ENCODE data around the gene ZC3H13.

Gene ZC3H13

DNA sequence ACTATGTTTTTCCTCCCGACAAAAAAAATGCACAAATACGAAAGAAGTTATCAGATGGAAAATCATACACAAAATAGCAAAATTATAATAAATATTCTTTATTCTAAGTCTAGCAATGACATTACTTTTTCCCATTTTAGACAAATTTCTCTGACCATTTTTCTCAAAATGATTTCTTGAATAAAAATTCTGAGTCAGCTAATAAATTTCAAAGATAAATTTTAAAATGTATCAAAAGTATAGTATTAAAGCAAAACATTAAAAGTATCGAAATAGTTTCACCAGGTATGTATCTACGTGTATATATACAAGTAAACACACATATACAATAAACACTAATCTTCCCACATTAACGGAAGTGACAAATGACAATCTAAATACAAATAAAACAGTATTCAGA is 8.9 kb downstream of the ZC3H13 start:
- H3K36me3 Mint-ChIP-seq = peaks cover 8 to 21% of the 10 kb centered on the region in 2 donors
- ATAC-seq (replicated peaks) (no peak), DNase-seq (no peak)
- H3K4me3 Mint-ChIP-seq = no peak overlapping the region
- H3K9me3 Mint-ChIP-seq = no peaks in the 10 kb centered on the region
- no peaks in the 10 kb centered on the region for H3K27me3 Mint-ChIP-seq
- H3K4me1 Mint-ChIP-seq = peaks cover 0 to 14% of the 10 kb centered on the region in 2 donors
- no peak overlapping the region for H3K27ac Mint-ChIP-seq

DNA sequence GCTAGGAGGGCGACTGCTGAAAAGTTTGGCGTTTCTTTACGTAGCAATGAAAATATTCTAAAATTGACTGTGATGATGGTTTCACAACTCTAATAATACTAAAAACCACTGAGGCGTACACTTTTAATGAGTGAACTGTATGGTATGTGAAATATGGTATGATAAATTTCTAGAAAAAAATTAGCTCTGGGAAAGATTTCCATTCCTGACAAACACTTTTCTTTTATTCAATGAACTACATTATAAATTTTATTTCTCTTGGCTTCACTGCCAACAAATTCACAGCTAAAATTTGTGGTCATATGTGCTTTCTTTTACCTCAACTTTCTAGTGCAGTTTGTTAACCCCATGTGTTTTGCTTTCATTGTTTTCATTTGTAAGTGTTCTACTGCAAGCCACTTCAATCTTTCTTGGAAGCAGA is 11.1 kb downstream of the ZC3H13 start:
- Mint-ChIP-seq H3K4me1 (peaks cover 0 to 13% of the 10 kb centered on the region in 2 donors), H3K4me3 (no peak overlapping the region), H3K9me3 (no peaks in the 10 kb centered on the region), H3K27ac (no peak overlapping the region), H3K27me3 (no peaks in the 10 kb centered on the region), H3K36me3 (peaks cover 17 to 30% of the 10 kb centered on the region in 2 donors)
- no peak for ATAC-seq (replicated peaks)
- no peak for DNase-seq

DNA sequence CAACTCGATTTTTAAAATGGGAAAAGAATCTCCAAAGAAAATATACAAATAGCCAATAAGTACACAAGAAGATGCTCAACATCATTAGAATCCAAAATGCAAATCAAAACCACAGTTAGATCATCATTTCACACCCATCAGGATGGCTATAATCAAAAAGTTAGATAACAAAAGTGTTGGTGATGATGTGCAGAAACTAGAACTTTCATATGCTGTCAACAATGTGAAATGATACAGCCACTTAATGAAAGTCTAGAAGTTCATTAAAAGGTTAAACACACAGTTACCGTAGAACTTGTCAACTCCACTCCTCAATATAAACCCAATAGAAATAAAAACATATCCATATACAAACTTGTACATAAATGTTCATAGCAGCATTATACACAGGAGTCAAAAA is 11.8 kb downstream of the ZC3H13 start:
- Mint-ChIP-seq H3K4me3 (no peak overlapping the region), H3K36me3 (peaks cover 23 to 37% of the 10 kb centered on the region in 2 donors), H3K9me3 (no peaks in the 10 kb centered on the region), H3K27ac (no peak overlapping the region), H3K27me3 (no peaks in the 10 kb centered on the region), H3K4me1 (peaks cover 0 to 13% of the 10 kb centered on the region in 2 donors)
- DNase-seq = no peak
- ATAC-seq (replicated peaks) = no peak

DNA sequence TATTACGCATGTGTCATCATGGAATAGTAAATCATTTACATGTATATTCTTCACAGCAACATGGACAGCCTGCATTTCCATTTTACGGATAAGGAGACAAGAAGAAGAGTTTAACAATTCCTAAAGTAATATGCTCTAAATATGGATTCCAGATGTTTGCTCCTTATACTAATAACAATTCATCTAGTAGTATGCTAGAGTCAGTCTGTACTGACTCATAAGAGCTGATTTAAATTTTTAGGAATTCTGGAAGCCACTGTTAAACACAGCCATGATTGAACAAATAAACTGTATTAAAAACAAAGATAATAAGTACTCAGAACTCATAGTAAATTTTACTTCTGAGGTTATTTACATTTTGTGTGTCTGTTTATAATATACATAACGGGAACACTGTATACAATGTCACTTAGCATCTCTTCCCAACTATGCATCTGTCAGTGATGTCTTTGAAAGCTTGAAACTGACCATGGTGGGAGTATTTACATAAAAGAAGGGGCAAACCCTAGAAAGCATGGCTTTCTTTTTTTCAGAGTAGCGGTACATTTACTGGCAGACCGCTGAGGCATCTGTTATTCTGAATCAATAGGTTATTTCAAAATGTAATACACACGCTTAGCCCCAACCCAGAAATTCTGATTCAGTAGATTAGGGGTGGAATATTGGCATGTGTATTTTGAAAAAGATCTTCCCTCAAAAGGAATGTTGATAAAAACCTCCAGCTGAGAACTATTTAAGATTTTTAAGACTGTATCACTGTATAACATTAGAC is 12.9 kb downstream of the ZC3H13 start:
- Mint-ChIP-seq H3K36me3 (peaks cover 27 to 46% of the 10 kb centered on the region in 2 donors), H3K9me3 (no peaks in the 10 kb centered on the region), H3K27ac (no peak overlapping the region), H3K4me3 (no peak overlapping the region), H3K27me3 (no peaks in the 10 kb centered on the region), H3K4me1 (peaks cover 0 to 13% of the 10 kb centered on the region in 2 donors)
- no peak for ATAC-seq (replicated peaks)
- no peak for DNase-seq

DNA sequence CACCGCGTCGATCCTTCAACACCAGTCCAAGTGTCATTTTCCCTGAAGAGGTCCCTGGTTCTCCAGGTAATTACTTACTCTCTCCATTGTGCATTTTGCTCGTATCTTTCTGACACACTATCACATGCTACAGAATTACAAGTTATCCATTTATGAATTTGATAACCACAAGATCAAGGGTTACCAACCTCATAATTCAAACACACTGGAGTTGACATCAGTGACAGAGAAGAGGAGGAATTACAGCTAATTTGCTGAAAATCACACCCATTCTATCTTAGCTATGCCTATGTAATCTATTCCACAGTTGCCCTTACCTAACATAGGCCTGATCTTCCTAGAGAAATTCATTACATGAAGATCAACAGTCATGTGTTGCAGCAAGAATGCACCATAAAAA is 14.2 kb downstream of the ZC3H13 start:
- Mint-ChIP-seq H3K4me1 (peaks cover 0 to 13% of the 10 kb centered on the region in 2 donors), H3K36me3 (peaks cover 31 to 58% of the 10 kb centered on the region in 2 donors), H3K9me3 (peaks cover 0 to 3% of the 10 kb centered on the region in 2 donors), H3K4me3 (no peak overlapping the region), H3K27me3 (no peaks in the 10 kb centered on the region), H3K27ac (no peak overlapping the region)
- ATAC-seq (replicated peaks) (no peak), DNase-seq (no peak)

DNA sequence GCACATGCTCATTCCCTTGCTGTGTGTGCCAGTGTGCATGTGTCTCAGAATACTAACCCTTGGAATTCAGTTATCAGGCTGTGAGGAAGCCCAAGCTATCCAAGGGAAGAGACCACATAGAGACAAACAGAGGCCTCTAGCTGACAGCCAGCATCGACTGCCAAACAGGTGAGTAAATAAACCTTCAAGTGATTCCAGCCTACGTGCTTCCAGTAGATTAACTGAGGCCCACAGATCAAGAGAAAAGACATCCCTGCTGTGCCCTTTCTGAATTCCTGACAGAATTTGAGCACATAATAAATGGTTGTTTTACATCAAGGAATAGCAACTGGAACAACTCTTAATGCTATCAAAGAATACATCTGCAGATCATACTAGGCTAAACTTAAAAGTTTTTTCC is 17.5 kb downstream of the ZC3H13 start:
- no peak for DNase-seq
- Mint-ChIP-seq H3K27ac (no peak overlapping the region), H3K36me3 (peaks cover 40 to 58% of the 10 kb centered on the region in 2 donors), H3K27me3 (no peaks in the 10 kb centered on the region), H3K4me1 (peaks cover 0 to 5% of the 10 kb centered on the region in 2 donors), H3K4me3 (no peak overlapping the region), H3K9me3 (peaks cover 4 to 7% of the 10 kb centered on the region in 2 donors)
- no peak for ATAC-seq (replicated peaks)

DNA sequence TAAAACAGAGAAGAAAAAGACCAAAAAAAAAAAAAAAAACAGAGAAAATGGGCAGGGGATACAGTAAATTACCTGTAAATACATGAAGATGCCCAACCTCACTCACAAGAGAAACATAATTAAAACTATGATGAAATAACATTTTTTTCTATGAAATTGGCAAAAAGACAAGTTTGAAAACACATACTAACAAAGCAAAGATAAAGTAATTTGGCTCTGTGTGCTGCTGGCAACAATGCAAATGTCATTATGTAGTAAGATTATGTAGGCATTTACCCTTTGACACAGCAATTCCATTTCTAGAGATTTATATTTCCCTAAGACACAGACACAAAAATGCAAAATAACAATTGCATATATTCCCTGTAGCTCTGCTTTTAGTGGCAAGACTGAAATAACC is 20.2 kb downstream of the ZC3H13 start:
- Mint-ChIP-seq H3K36me3 (peaks cover 45 to 65% of the 10 kb centered on the region in 2 donors), H3K4me3 (no peak overlapping the region), H3K4me1 (peaks cover 3 to 5% of the 10 kb centered on the region in 2 donors), H3K9me3 (peaks cover 4 to 9% of the 10 kb centered on the region in 2 donors), H3K27me3 (no peaks in the 10 kb centered on the region), H3K27ac (no peak overlapping the region)
- DNase-seq (no peak), ATAC-seq (replicated peaks) (no peak)

DNA sequence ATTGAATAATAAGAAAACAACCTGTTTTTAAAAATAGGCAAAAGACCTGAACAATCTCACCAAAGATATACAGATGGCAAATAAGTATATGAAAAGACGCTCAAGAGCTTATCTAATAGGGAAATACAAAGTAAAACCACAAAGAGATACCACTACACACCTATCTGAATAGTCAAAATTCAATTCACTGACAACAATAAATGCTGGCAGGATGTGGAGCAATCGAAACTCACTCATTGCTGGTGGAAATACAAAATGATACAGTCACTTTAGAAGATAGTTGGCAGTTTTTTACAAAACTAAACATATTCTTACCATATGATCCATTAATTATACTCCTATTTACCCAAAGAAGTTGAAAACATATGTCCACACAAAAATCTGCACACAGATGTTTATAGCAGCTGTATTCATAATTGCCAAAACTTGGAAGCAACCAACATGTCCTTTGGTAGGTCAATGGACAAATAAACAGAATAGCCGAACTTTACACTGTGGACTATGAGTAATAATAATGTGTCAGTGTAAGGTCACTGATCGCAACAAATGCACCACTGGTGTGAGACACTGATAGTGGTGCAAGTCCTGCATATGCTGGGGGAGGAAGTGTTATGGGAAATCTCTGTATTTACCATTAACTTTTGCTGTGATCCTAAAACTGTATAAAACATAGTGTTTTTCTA is 20.8 kb downstream of the ZC3H13 start:
- Mint-ChIP-seq H3K27me3 (no peaks in the 10 kb centered on the region), H3K9me3 (peaks cover 4 to 9% of the 10 kb centered on the region in 2 donors), H3K36me3 (peaks cover 45 to 65% of the 10 kb centered on the region in 2 donors), H3K4me1 (peaks cover 3 to 5% of the 10 kb centered on the region in 2 donors), H3K27ac (no peak overlapping the region), H3K4me3 (no peak overlapping the region)
- no peak for ATAC-seq (replicated peaks)
- no peak for DNase-seq

DNA sequence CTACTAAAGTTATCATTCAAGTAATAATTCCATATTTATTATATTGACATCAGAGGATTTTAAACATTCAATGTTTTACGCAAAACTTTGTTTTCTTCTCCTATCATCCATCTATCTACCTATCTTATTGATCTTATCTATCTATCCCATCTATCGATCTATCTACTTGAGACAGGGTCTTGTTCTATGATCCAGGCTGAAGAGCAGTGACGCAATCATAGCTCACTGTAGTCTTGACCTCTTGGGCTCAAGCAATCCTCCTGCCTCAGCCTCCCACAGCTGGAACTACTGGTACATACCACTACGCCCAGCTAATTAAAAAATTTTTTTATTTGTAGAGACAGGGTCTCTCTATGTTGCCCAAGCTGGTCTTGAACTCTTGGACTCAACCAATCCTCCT is 27.4 kb downstream of the ZC3H13 start:
- H3K27ac Mint-ChIP-seq = no peak overlapping the region
- peaks cover 3 to 10% of the 10 kb centered on the region in 2 donors for H3K4me1 Mint-ChIP-seq
- H3K27me3 Mint-ChIP-seq = no peaks in the 10 kb centered on the region
- ATAC-seq (replicated peaks) = no peak
- peaks cover 0 to 2% of the 10 kb centered on the region in 2 donors for H3K9me3 Mint-ChIP-seq
- no peak for DNase-seq
- no peak overlapping the region for H3K4me3 Mint-ChIP-seq
- H3K36me3 Mint-ChIP-seq = peaks cover 24 to 40% of the 10 kb centered on the region in 2 donors

DNA sequence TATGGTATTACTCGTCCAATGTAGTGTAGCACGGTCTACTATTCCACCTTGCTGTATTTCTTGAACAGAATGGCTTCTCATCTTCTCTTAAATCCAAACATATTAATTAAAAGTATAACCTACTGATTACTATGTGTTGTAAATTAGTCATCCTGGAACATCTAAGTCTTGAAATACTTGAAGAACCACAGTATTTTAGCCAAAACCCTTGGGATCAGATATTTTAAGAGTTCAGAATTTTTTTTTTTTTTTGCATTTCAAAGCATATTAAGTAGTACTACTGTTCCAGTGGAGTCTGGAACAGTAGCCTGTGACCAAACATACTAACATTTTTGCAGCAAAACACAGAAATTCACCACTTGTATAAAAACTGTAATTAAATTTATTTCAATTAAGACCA is 30.1 kb downstream of the ZC3H13 start:
- Mint-ChIP-seq H3K4me1 (peaks cover 3 to 6% of the 10 kb centered on the region in 2 donors), H3K36me3 (peaks cover 10 to 28% of the 10 kb centered on the region in 2 donors), H3K4me3 (no peak overlapping the region), H3K27me3 (no peaks in the 10 kb centered on the region), H3K9me3 (no peaks in the 10 kb centered on the region), H3K27ac (no peak overlapping the region)
- no peak for ATAC-seq (replicated peaks)
- no peak for DNase-seq

DNA sequence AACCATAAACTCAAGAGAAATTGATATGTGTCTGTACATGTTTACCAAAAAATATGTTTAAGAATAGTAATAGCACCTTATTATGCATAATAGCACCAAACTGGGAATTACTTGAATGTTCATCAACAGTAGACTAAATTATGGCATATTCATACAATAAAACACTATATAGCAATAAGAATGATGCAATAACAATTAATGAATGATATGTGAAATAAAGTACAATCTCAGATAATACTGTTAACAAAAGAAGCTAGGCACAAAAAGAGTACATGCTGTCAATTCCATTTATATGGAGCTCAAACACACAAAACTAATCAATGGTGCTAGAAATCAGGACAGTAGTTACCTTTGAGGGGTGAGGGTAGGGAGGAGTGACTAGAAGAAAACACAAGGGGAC is 36.3 kb downstream of the ZC3H13 start:
- Mint-ChIP-seq H3K9me3 (no peaks in the 10 kb centered on the region), H3K4me1 (peaks cover 0 to 4% of the 10 kb centered on the region in 2 donors), H3K4me3 (no peak overlapping the region), H3K36me3 (peaks cover 17 to 31% of the 10 kb centered on the region in 2 donors), H3K27me3 (no peaks in the 10 kb centered on the region), H3K27ac (no peak overlapping the region)
- ATAC-seq (replicated peaks) = no peak
- DNase-seq = no peak

DNA sequence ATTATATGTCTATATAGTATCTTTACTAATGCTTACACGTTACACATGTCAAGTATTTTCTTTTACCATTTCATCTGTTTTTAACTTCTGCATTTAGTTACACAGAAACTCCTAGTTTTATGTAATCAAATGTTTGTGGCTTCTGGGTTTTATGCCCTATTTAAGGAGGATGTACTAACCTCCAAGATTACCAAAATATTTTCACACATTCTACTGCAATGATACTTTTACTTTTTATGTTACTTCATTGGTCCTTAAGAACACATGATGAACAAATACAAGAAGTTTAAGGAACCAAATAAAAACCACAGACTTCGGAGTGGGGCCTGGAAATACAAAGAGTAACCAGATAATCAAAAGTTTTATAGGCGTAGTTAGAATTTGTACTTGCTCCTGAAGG is 37.2 kb downstream of the ZC3H13 start:
- no peak overlapping the region for H3K4me3 Mint-ChIP-seq
- no peak for DNase-seq
- no peaks in the 10 kb centered on the region for H3K27me3 Mint-ChIP-seq
- ATAC-seq (replicated peaks) = no peak
- H3K4me1 Mint-ChIP-seq = peaks cover 0 to 4% of the 10 kb centered on the region in 2 donors
- peaks cover 18 to 32% of the 10 kb centered on the region in 2 donors for H3K36me3 Mint-ChIP-seq
- no peak overlapping the region for H3K27ac Mint-ChIP-seq
- no peaks in the 10 kb centered on the region for H3K9me3 Mint-ChIP-seq

DNA sequence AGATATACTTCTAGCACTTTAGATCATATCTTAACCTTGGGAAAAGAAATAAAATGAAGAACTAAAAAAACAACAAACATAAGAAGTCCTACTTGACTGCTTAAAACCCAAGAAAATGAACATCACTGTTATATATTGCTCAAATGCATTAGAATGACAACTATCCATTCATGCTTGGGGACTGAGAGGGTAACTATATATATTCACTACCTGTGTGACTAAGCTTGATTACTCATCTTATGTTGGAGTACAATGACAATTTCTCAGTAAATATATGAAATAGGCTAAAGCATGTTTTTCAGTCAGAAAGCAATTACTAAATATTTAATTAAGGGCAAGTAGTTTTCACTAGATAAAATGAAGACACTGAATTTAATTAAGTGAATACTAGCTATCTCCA is 40.1 kb downstream of the ZC3H13 start:
- no peaks in the 10 kb centered on the region for H3K9me3 Mint-ChIP-seq
- ATAC-seq (replicated peaks) (no peak), DNase-seq (no peak)
- H3K27me3 Mint-ChIP-seq = no peaks in the 10 kb centered on the region
- no peak overlapping the region for H3K27ac Mint-ChIP-seq
- peaks cover 2 to 8% of the 10 kb centered on the region in 2 donors for H3K4me1 Mint-ChIP-seq
- no peak overlapping the region for H3K4me3 Mint-ChIP-seq
- peaks cover 22 to 39% of the 10 kb centered on the region in 2 donors for H3K36me3 Mint-ChIP-seq

DNA sequence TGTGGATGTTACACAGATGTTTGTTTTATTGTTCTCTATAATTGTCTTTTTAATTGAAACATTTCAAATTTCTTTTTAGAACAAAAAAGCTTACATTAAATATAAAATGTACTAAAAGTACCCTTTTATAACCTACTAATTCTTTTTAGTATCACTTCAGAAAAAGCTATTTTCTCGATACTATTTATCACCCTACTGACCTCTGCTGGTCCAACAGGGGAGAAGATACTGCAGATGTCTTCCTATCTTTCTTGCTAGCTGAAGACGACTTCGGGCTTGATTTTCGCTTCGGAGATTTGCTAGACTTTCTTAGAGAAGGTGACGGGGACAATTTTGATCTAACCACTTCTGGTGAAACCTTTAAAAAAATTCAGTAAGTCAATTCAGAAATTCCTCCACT is 42.4 kb downstream of the ZC3H13 start:
- H3K36me3 Mint-ChIP-seq = peaks cover 22 to 44% of the 10 kb centered on the region in 2 donors
- peaks cover 2 to 8% of the 10 kb centered on the region in 2 donors for H3K4me1 Mint-ChIP-seq
- H3K4me3 Mint-ChIP-seq = no peak overlapping the region
- no peak for DNase-seq
- ATAC-seq (replicated peaks) = no peak
- H3K9me3 Mint-ChIP-seq = no peaks in the 10 kb centered on the region
- no peaks in the 10 kb centered on the region for H3K27me3 Mint-ChIP-seq
- no peak overlapping the region for H3K27ac Mint-ChIP-seq

DNA sequence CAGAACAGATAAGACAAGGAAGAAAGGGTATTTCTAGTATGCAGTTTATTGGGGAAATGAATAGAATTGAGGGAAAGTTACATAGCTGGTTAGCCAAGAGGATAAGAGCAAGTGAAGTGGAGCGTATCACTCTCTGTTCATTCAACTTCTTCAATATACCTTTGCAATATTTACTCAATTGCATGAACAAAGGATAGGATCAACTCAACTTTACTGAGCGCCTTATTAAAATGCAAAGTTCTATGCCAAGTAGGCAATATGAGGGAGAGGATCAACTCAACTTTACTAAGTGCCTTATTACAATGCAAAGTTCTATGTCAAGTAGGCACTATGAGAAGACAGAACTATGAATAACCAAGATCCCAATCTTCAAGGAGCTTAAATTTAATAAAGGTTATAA is 43.9 kb downstream of the ZC3H13 start:
- Mint-ChIP-seq H3K36me3 (peaks cover 20 to 44% of the 10 kb centered on the region in 2 donors), H3K27me3 (no peaks in the 10 kb centered on the region), H3K4me1 (peaks cover 2 to 8% of the 10 kb centered on the region in 2 donors), H3K9me3 (no peaks in the 10 kb centered on the region), H3K4me3 (no peak overlapping the region), H3K27ac (no peak overlapping the region)
- DNase-seq (no peak), ATAC-seq (replicated peaks) (no peak)
